ENCODE measurements around the gene HNF1B. TPM values are rescaled to one million over a fixed set of nuclear protein-coding genes. Genes with fewer than 3 reads are reported as not detected.
"Not testable (repeated sequence)": the region's sequence is repeated elsewhere in the genome, so short reads cannot be mapped to it uniquely, and the experiment has no call there.

HNF1B gene, protein sequence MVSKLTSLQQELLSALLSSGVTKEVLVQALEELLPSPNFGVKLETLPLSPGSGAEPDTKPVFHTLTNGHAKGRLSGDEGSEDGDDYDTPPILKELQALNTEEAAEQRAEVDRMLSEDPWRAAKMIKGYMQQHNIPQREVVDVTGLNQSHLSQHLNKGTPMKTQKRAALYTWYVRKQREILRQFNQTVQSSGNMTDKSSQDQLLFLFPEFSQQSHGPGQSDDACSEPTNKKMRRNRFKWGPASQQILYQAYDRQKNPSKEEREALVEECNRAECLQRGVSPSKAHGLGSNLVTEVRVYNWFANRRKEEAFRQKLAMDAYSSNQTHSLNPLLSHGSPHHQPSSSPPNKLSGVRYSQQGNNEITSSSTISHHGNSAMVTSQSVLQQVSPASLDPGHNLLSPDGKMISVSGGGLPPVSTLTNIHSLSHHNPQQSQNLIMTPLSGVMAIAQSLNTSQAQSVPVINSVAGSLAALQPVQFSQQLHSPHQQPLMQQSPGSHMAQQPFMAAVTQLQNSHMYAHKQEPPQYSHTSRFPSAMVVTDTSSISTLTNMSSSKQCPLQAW
- total RNA-seq (2014; rRNA removed; shearing (Covaris generic)): not detected in 2 replicates

DNA sequence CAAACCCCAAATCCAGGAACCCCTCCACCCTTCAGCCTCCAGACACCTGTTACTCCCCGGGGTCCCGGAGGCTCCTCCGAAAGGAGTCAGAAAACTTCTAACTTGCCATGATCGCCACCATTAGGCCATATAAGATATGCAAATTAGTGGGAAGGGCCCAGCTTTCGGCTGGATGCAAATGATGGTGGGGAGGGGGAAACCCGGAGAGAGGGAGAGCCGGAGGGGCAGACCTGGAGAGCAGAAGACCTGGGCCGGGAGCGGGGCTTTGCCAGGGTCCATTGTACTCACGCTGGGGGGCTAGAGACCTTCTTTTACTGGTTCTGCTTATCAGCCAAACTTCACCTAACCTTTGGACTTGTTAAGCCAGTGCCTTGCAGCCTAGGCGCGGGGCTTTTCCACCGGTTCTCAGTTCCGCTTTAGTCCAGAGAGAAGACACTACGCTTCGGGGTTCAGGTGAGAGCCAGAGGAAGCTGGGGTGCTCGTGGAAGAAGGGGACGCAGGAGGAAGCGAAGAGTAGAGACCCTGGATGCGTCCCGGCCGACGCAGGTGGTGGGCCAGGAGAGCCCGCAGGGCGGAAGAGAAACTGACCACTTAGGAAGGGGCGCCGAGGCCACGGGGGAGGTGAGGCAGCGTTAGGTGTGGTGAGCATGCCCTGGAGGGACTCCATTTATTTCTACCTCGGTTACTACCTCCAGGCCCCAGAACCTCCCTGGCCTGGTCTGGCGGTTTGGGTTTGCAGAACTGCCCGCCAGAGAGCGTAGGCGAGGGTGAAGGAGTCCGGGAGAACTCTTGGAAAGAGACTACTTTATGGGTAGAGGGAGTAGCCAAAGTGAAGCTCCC lies at the start of gene HNF1B:
Gene HNF1B (minus strand): TSS at position 99 of the 840 bp plus-strand sequence. CDS start 175 bp downstream, outside the sequence.
- Histone ChIP-seq H3K4me1 (no peaks in the 10 kb centered on the region), H3K36me3 (no peaks in the 10 kb centered on the region), H3K9me3 (replicated peaks) (no peaks in the 10 kb centered on the region), H3K27ac (no peak within 1 kb of the TSS), H3K27me3 (no peaks in the 10 kb centered on the region), H3K4me3 (no peak within 1 kb of the TSS)
- no peak for DNase-seq

DNA sequence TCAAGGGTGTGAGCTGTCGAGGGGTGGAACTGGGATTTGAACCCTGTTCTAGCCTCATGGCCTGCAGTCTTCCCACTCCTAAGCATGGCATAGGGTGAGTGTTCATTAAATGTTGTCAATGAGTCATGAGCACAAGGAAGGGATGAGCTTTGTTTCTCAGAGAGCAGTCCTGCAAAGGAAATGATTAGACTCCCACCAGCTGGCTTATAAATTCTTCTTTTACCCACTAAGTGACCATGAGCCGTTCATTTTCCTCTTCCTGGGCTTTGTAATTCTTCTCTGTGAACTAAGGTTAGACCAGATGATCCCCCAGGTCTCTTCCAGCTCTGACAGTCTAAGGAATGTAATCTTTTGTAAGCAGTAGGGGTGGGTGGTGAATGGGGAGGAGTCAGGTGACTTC lies 47.9 kb upstream of the HNF1B start:
- Histone ChIP-seq H3K27ac (no peak overlapping the region), H3K4me1 (no peaks in the 10 kb centered on the region), H3K36me3 (no peaks in the 10 kb centered on the region), H3K9me3 (replicated peaks) (no peaks in the 10 kb centered on the region), H3K4me3 (no peak overlapping the region), H3K27me3 (no peaks in the 10 kb centered on the region; the same call in 1 of the 2 replicates)
- no peak for DNase-seq

DNA sequence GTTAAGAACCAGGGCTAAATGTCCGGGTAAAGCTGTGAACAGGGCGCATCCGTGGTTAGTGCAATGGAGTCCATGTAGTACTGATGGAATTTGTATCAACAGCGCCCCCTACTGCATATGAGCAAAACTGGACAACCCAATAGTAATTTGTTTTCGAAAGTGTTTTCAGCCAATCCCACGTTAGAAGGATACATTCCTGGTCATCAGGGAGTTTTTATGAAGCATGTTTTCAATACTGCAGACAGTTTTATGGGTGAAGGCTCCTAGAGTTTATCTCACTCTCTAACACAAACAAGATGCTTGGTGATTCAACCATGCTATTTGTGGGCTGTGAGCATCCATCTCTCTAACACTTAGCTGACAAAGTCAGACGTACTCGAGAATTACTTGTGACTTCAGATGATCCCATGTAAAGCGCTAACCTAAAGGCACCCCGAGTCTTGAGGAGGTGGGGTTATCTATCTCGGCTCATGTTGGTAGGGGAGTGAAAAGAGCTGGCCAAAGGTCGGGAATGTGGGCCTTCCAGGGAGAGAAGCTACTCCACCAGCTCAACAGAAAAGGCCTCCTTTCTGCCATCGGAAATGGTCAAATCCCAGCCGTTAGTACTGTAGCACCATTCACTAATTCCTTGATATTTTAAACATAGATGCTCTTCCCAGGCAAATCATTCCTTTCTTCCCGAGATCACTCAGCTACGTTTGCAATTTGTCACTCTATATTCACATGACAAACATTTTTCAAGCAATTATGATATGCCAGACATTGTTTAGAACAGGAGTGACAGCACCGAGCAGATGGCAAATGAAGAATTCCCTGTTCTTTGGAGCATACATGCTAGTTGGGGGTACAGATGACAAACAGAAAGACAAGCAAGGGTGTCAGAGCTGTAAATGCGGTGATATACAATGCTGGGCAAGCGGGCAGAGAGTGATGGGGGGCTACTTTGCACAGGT lies 46.9 kb upstream of the HNF1B start:
- no peaks in the 10 kb centered on the region for H3K9me3 ChIP-seq (replicated peaks)
- no peaks in the 10 kb centered on the region; the same call in 1 of the 2 replicates for H3K27me3 ChIP-seq
- H3K36me3 ChIP-seq: no peaks in the 10 kb centered on the region
- peak; percentile 19 to 52 for DNase-seq
- H3K27ac ChIP-seq: no peak overlapping the region
- no peak overlapping the region for H3K4me3 ChIP-seq
- no peaks in the 10 kb centered on the region for H3K4me1 ChIP-seq

DNA sequence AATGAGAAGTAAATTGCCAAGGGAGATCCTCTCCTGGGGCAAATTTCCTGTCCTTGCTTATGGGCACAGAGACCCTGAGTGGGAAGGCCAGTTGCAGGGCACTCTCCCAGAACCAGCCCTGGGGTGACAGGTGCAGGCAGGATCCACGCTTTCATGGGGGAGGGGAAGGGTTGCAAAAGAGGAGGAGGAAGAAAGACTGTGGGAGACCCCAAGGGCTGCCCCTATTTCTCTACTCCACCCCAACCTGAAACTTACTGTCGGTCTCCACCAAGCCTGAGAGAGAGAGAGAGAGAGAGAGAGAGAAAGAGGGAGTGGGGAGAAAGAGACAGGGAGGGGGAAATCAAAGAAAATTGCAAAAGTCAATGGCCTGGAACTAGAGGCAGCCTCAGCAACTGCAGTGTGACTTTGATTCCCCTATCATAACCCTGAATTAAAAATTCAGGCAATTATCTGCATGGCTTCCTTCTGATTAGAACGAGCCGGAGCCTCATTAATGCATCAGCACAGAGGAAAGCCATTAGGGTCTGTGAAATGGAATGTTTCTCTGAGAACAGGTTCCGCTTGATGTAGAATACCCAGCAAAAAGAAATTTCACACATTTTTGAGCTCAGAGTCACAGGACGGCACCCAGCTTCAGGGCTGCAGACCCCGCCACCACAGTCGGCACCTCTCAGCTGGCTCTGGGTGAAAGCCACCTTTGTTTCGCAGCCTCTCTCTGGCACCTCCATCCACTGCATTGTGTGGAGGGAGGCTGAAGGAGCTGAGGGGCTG lies 45.1 kb upstream of the HNF1B start:
- no peaks in the 10 kb centered on the region for H3K4me1 ChIP-seq

DNA sequence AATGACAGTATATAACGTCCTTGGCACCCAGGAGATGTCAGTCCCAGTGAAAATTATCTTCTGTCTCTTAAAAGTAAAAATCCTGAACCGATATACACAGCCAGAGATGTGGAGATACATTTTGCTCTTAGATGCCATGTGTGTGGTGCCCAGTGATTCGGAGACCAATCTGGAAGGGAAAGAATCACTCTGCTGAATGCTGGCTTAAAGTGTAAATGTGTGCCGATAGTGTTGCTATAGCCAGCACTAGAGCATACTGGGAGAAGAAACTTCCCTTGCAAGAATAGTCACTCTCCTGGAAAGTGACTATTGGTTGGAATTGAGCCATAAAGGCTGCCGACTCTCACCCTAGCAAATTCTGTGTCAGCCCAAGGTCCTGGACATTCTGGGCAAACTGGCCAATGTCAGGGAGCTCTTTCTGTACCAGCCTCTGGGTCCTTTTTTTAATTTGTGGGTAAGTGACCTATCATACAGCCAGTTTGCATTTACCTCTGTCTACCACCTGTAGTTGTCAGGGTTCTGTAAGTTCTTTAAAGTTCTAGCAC lies 44.2 kb upstream of the HNF1B start:
- no peaks in the 10 kb centered on the region for H3K4me1 ChIP-seq
- H3K27me3 ChIP-seq: no peaks in the 10 kb centered on the region; the same call in 1 of the 2 replicates
- no peak for DNase-seq
- no peaks in the 10 kb centered on the region for H3K36me3 ChIP-seq
- H3K27ac ChIP-seq: no peak overlapping the region
- H3K9me3 ChIP-seq (replicated peaks): no peaks in the 10 kb centered on the region
- no peak overlapping the region for H3K4me3 ChIP-seq

More for the DNA sequence above, 45.1 kb upstream of the HNF1B start:
- Histone ChIP-seq H3K4me3 (no peak overlapping the region), H3K36me3 (no peaks in the 10 kb centered on the region), H3K27ac (no peak overlapping the region), H3K9me3 (replicated peaks) (no peaks in the 10 kb centered on the region), H3K27me3 (no peaks in the 10 kb centered on the region; the same call in 1 of the 2 replicates)
- no peak for DNase-seq

DNA sequence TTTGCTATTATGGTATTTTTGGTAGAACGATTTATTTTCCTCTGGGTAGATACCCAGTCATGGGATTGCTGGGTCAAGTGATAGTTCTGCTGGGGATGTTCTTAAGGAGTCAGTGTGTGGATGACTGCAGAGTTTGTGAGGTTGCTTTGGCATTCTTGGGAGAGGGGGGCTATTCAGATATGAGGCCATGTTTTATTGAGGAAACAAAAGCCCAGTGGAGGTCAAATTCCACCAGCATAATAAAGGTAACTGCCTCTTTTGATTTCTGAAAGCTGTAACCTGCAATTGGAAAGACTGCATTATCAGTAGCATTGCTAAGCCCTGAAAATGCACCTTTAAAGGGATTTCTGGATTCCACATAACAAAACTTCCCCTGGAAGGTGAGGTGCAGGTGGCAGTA lies 43.7 kb upstream of the HNF1B start:
- no peaks in the 10 kb centered on the region for H3K4me1 ChIP-seq
- no peak overlapping the region for H3K4me3 ChIP-seq
- DNase-seq: no peak
- no peaks in the 10 kb centered on the region for H3K36me3 ChIP-seq
- no peaks in the 10 kb centered on the region; the same call in 1 of the 2 replicates for H3K27me3 ChIP-seq
- H3K27ac ChIP-seq: no peak overlapping the region
- H3K9me3 ChIP-seq (replicated peaks): no peaks in the 10 kb centered on the region

DNA sequence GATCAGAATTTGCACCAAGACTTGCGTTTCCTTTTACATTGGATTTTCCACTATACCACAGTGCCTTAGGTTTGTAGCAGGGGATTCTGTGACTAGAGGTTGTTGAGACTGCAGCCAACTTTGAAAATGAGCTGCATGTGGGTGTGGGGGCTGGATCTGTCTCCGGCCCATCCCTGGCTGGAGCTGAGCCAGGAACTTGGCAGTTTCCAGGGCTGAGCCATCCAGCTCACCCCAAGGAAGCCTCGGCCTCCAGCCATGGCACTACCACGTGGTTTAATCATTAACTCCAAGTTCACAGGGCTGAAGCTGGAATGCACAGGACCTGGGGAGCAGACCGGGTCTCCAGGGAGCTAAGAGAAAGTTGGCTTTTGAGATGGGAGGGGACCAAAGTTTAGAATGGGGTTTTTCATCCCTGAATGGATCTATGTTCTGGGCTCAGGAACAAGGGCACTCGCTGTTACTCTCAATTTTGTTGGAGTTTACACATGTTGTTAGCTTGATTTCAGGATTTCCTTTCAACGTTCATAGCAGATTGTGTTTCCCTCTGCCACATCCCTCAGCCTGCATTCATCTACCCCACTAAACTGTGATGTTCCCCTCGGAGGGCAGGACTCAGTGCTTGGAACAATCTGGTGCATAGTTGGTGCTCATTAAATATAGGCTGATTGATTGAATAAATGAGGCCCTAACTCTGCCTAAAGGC lies 42.3 kb upstream of the HNF1B start:
- no peak for DNase-seq
- no peak overlapping the region for H3K4me3 ChIP-seq
- H3K9me3 ChIP-seq (replicated peaks): no peaks in the 10 kb centered on the region
- H3K4me1 ChIP-seq: no peaks in the 10 kb centered on the region
- no peaks in the 10 kb centered on the region for H3K36me3 ChIP-seq
- no peak overlapping the region for H3K27ac ChIP-seq
- H3K27me3 ChIP-seq: no peaks in the 10 kb centered on the region; the same call in 1 of the 2 replicates

DNA sequence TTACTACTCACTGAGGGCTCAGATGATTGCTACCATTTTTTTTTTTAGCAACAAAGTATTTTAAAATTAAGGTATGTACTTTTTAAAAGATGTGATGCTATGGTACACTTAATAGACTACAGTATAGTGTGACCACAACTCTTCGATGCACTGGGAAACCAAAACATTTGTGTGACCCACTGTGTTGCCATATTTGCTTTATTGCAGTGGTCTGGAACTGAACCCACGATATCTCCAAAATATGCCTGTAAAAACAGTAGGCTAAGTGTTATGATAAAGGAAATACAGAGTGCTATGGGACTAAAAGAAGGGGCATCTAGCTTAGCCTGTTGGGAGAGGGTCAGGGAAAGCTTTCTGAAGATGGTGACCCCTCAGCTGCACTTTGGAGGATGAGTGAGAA lies 41.6 kb upstream of the HNF1B start:
- no peak for DNase-seq
- Histone ChIP-seq H3K36me3 (no peaks in the 10 kb centered on the region), H3K4me1 (no peaks in the 10 kb centered on the region), H3K4me3 (no peak overlapping the region), H3K27me3 (no peaks in the 10 kb centered on the region; the same call in 1 of the 2 replicates), H3K27ac (no peak overlapping the region), H3K9me3 (replicated peaks) (no peaks in the 10 kb centered on the region)

DNA sequence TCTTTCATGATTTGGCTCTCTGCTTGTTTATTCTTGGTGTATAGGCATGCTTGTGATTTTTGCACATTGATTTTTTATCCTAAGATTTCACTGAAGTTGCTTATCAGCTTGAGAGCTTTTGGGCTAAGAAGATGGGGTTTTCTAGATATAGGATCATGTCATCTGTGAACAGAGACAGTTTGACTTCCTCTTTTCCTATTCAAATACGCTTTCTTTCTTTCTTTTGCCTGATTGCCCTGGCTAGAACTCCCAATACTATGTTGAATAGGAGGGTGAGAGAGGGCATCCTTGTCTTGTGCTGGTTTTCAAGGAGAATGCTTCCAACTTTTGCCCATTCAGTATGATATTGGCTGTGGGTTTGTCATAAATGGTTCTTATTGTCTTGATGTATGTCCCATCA lies 37.6 kb upstream of the HNF1B start:
- H3K27ac ChIP-seq; H3K4me3 ChIP-seq; H3K36me3 ChIP-seq; H3K9me3 ChIP-seq (replicated peaks); H3K4me1 ChIP-seq; DNase-seq; H3K27me3 ChIP-seq: not testable (repeated sequence)

DNA sequence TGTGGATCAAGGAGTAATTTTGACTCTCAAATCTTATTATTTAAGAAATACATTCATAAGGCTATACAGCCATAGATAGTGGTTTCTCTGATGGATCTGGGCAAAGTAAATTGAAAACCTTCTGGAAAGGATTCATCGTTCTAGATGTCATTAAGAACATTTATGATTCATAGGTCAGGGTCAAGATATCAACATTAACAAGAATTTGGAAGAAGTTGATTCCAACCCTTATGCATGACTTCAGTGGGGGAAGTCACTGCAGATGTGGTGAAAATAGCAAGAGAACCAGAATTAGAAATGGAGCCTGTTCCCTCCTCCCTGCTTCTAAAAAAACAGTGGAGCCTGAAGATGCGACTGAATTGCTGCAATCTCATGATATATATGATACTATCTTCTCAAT lies 36.6 kb upstream of the HNF1B start:
- no peaks in the 10 kb centered on the region for H3K36me3 ChIP-seq
- H3K4me1 ChIP-seq: no peaks in the 10 kb centered on the region
- no peak overlapping the region for H3K27ac ChIP-seq
- no peaks in the 10 kb centered on the region for H3K9me3 ChIP-seq (replicated peaks)
- H3K27me3 ChIP-seq: no peaks in the 10 kb centered on the region
- no peak overlapping the region for H3K4me3 ChIP-seq
- DNase-seq: no peak

DNA sequence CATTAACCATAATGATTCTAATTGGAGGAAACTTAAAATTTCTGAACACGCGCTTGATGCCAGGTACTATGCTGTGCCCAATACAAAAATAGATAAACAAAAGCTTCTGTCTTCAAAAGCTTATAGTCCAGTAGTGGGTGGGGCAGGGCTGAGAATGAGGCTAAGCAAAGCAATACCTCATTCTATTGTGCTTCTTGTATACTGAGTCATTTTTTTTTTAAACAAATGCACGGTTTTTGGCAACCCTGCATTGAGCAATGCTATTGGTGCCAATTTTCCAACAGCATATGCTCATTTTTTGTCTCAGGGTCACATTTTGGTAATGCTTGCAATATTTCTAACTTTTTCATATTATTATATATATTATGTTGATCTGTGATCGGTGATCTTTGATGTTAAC lies 34.7 kb upstream of the HNF1B start:
- Histone ChIP-seq H3K9me3 (replicated peaks) (no peaks in the 10 kb centered on the region), H3K36me3 (no peaks in the 10 kb centered on the region), H3K4me1 (no peaks in the 10 kb centered on the region), H3K4me3 (no peak overlapping the region), H3K27me3 (no peaks in the 10 kb centered on the region), H3K27ac (no peak overlapping the region)
- no peak for DNase-seq

DNA sequence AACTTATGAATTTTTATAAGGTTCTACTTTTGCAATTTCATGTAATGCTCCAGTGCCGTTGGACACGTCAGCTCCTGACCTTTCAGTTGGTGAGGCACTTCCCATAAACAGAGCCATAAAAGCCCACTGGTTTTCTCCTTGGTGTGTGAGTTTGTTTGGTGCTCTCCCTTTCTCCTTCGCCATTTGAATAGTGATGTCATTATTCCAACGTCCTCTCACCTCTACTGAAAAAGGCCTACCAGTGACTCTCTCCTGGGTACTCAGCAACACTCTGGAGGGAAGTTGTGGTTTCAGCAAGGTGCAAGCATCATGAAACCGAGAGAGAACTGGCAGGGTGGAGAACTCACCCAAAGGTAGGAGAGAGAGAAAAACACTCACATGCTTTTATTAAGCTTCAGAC lies 29.6 kb upstream of the HNF1B start:
- no peak for DNase-seq
- Histone ChIP-seq H3K9me3 (replicated peaks) (no peaks in the 10 kb centered on the region), H3K27me3 (no peaks in the 10 kb centered on the region), H3K4me1 (no peaks in the 10 kb centered on the region), H3K4me3 (no peak overlapping the region), H3K27ac (no peak overlapping the region), H3K36me3 (no peaks in the 10 kb centered on the region)

DNA sequence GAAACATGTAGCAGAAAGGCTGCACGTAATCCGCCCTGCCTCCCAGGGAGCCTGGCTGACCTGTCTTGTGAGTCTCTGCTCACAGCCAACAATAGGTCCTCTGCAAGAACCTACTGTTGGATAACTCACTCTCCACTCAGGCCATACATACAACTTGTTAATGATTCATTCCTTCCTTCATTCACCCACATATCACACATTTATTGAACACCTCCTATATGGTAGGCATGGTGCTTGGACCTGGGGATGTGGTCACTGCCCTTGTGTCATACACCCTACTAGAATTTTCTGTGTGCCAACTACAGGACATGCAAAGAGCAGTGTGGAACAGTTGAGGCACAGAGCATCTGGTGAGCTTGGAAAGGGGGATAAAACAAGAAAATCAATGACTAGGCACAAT lies 28.1 kb upstream of the HNF1B start:
- Histone ChIP-seq H3K9me3 (replicated peaks) (no peaks in the 10 kb centered on the region), H3K4me3 (no peak overlapping the region), H3K4me1 (no peaks in the 10 kb centered on the region), H3K27me3 (no peaks in the 10 kb centered on the region), H3K36me3 (no peaks in the 10 kb centered on the region), H3K27ac (no peak overlapping the region)
- no peak for DNase-seq

All from SJCRH30 (cell line).